ENCODE results near the gene DARS1.

DNA sequence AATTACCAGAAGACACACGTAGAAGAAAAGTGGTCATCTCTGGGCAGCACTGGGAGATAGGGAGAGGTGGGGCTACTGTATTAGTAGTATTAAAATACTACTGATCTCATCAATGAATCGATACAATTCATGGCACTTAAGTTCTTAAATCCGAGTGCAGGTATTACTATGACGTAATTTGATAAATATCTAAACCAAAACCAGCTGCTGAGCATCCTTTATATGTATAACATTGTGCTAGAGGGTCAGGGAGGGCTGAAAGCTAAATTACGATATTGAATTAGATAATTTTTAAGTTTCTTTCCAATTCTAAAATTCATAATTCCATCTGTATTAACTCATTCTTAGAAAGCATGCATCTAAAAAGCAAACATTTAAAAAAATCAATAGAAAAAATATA is 25.3 kb downstream of the DARS1 start:
- TF ChIP-seq POLR2A (IDR thresholded peaks at IDR 0.05) (no peak), POLR2AphosphoS5 (IDR thresholded peaks at IDR 0.05) (no peak)
- TF ChIP-seq, protein P1, sequence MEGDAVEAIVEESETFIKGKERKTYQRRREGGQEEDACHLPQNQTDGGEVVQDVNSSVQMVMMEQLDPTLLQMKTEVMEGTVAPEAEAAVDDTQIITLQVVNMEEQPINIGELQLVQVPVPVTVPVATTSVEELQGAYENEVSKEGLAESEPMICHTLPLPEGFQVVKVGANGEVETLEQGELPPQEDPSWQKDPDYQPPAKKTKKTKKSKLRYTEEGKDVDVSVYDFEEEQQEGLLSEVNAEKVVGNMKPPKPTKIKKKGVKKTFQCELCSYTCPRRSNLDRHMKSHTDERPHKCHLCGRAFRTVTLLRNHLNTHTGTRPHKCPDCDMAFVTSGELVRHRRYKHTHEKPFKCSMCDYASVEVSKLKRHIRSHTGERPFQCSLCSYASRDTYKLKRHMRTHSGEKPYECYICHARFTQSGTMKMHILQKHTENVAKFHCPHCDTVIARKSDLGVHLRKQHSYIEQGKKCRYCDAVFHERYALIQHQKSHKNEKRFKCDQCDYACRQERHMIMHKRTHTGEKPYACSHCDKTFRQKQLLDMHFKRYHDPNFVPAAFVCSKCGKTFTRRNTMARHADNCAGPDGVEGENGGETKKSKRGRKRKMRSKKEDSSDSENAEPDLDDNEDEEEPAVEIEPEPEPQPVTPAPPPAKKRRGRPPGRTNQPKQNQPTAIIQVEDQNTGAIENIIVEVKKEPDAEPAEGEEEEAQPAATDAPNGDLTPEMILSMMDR (IDR thresholded peaks at IDR 0.05): no peak

All from breast epithelium (tissue), 3 donors.